Vein endothelial cell (primary cell): ENCODE data around the gene KIF9. TPM values are rescaled to one million over a fixed set of nuclear protein-coding genes. Genes with fewer than 3 reads are reported as not detected.

ENCODE experiments used
- small RNA-seq: library from RNA; depleted of rRNA; stranded (forward); fragments of <200 nt; gene quantifications from one replicate; pipeline ENCODE3, GENCODE V24; 2012
- total RNA-seq: library from RNA; depleted of rRNA; stranded (reverse); fragments of >200 nt; gene quantifications from 2 replicates; pipeline ENCODE4 v1.2.3, GENCODE V29; 2012

The KIF9 gene, protein sequence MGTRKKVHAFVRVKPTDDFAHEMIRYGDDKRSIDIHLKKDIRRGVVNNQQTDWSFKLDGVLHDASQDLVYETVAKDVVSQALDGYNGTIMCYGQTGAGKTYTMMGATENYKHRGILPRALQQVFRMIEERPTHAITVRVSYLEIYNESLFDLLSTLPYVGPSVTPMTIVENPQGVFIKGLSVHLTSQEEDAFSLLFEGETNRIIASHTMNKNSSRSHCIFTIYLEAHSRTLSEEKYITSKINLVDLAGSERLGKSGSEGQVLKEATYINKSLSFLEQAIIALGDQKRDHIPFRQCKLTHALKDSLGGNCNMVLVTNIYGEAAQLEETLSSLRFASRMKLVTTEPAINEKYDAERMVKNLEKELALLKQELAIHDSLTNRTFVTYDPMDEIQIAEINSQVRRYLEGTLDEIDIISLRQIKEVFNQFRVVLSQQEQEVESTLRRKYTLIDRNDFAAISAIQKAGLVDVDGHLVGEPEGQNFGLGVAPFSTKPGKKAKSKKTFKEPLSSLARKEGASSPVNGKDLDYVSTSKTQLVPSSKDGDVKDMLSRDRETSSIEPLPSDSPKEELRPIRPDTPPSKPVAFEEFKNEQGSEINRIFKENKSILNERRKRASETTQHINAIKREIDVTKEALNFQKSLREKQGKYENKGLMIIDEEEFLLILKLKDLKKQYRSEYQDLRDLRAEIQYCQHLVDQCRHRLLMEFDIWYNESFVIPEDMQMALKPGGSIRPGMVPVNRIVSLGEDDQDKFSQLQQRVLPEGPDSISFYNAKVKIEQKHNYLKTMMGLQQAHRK
- 10.1 and 14.8 TPM in 2 replicates for total RNA-seq

DNA sequence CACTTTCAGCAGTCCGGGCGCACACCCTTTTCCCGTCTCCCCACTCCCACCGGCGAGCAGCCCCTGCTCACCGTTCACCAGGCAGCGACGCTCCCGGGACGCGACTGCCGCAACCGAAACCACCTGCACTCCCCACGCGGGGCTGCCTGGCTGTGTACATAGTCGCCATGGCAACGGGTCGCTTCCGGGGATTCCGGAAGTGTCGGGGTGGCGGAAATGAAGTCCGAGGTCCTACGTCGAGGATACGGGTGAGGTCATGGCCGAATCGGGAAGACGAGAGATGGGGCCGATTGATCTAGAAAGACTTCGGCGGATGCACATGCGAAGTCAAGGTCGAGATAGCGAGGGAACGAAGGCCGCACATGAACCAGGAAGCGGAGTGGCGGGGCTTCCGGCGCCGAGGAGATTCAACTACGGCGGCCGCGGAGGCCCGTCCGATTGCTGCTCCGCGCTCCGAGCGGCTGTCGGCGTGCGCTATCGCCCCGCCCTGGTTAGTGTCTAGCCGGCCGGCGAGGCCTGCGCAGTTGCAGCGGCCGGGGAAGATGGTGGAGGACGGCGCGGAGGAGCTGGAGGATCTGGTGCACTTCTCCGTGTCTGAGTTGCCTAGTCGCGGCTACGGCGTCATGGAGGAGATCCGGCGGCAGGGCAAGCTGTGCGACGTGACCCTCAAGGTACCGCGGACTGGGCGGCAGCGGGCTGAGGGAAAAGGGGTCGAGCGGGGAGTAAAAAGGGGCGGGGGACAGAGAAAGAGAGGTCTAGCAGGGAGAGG lies at the start of gene KIF9, which contains the start of gene KLHL18:
Gene KIF9 (minus strand): TSS at position 376 of the 769 bp plus-strand sequence. CDS start 5,425 bp downstream, outside the sequence.
Gene KLHL18 (plus strand): TSS at position 521 of the 769 bp plus-strand sequence. CDS start 22 bp downstream, at position 543.

Small RNA genes lying within 50 kb of the gene (small RNA-seq; reads per million reads assigned to genes)
- 1.5 reads per million, percentile 71 among the genes with 10 or more reads in this experiment for gene SNORD13P3

Other genes starting within 250 kb of the KIF9 start
- 37.2 and 40.5 TPM in 2 replicates for gene SETD2, start 118.7 kb downstream of the KIF9 start, total RNA-seq
- 45.4 and 47.6 TPM in 2 replicates for gene KLHL18, start 145 bp upstream of the KIF9 start, total RNA-seq
- 37.2 and 38.2 TPM in 2 replicates for gene PTPN23, start 98.2 kb upstream of the KIF9 start, total RNA-seq
- gene SCAP, start 193.1 kb upstream of the KIF9 start, total RNA-seq, result 58.9 and 79.7 TPM in 2 replicates
- gene ELP6, start 230.9 kb upstream of the KIF9 start, total RNA-seq, result 30.8 and 33.6 TPM in 2 replicates